ENCODE data around the gene CCDC91.

Gene CCDC91

DNA sequence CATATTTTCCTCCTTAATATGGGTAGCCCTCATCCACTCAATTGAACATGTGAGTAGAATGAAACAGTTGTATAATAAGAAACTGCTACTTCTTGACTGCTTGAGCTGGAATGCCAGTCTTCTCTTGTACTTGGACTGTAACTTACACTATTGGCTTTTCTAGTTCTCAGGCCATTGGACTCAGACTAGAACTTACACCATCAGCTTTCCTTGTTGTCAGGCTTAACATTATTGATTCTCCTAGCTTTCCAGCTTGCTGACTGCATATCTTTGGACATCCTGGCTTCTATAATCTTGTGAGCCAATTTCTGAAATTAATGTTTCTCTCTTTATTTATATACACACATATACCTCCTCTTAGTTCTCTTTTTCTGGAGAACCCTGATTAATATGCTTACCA lies 24.8 kb downstream of the CCDC91 start:
- Histone ChIP-seq H3K79me1 (ENCODE audit: low read length) (no peaks in the 10 kb centered on the region), H3K4me2 (ENCODE audit: low read length) (no peak overlapping the region), H2BK5ac (ENCODE audit: low read depth, low read length, poor library complexity) (no peak overlapping the region), H3K14ac (ENCODE audit: low read length) (no peak overlapping the region), H2AFZ (ENCODE audit: insufficient read depth, low read length, poor library complexity) (no peak overlapping the region), H3K36me3 (ENCODE audit: control insufficient read depth in 1 of 2, insufficient read depth in 2 of 2, low read length in 2 of 2) (peaks cover 1 to 2% of the 10 kb centered on the region in 2 experiments), H4K91ac (ENCODE audit: low read depth, low read length) (no peak overlapping the region), H3K4me1 (ENCODE audit: control insufficient read depth in 1 of 2, insufficient read depth in 2 of 2, low read length in 2 of 2) (no peaks in the 10 kb centered on the region), H2BK120ac (ENCODE audit: insufficient read depth, low read length, poor library complexity) (no peak overlapping the region), H3K23ac (ENCODE audit: low read length) (no peak overlapping the region), H3K18ac (ENCODE audit: low read length) (no peak overlapping the region), H3K9ac (ENCODE audit: low read length) (no peak overlapping the region), H3K4ac (ENCODE audit: low read depth, low read length) (no peak overlapping the region), H2BK12ac (ENCODE audit: low read length) (no peak overlapping the region), H4K8ac (ENCODE audit: low read depth, low read length) (no peak overlapping the region), H4K12ac (ENCODE audit: low read depth, low read length) (no peak overlapping the region), H3K4me3 (ENCODE audit: low read depth, low read length) (no peak overlapping the region), H3K9me3 (ENCODE audit: insufficient read depth, low read depth, low read length) (no peaks in the 10 kb centered on the region), H3K27ac (ENCODE audit: low read depth, low read length) (no peak overlapping the region), H3K27me3 (ENCODE audit: insufficient read depth, low read length) (no peaks in the 10 kb centered on the region), H2AK5ac (ENCODE audit: low read length) (no peak overlapping the region), H3K79me2 (ENCODE audit: control insufficient read depth, insufficient read depth, low read length, poor library complexity) (no peaks in the 10 kb centered on the region)
- no peak for DNase-seq

DNA sequence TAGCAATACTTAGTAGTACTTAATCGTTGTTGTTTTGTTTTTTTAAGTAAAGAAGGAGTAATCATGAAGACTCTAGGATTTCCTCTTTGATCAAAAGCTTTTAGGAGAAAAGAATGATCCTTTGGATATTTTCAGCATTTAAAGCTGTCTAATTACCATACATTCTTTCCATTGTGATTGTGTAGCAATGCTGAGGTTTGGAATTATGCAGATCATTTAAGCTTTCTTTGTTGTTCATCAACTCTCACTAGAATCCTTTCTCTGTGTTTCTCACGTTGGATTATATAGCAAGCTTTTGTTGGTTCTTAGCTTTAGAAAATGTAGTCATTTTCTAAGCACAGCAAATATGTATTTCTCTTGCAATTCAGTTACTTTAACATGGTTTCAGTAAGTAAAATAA lies 25.8 kb downstream of the CCDC91 start:
- no peak overlapping the region for H3K23ac ChIP-seq (ENCODE audit: low read length)
- H3K4ac ChIP-seq (ENCODE audit: low read depth, low read length) = no peak overlapping the region
- no peak overlapping the region for H3K14ac ChIP-seq (ENCODE audit: low read length)
- WGBS (ENCODE audit: extremely low coverage, insufficient coverage, insufficient read length) = no CpG with 5 or more reads among the region's 2 CpGs
- no peak overlapping the region for H4K8ac ChIP-seq (ENCODE audit: low read depth, low read length)
- H3K9ac ChIP-seq (ENCODE audit: low read length) = no peak overlapping the region
- H3K9me3 ChIP-seq (ENCODE audit: insufficient read depth, low read depth, low read length) = no peaks in the 10 kb centered on the region
- no peak for DNase-seq
- H3K79me1 ChIP-seq (ENCODE audit: low read length) = no peaks in the 10 kb centered on the region
- H2BK120ac ChIP-seq (ENCODE audit: insufficient read depth, low read length, poor library complexity) = no peak overlapping the region
- H4K91ac ChIP-seq (ENCODE audit: low read depth, low read length) = no peak overlapping the region
- H3K4me2 ChIP-seq (ENCODE audit: low read length) = no peak overlapping the region
- no peak overlapping the region for H2BK12ac ChIP-seq (ENCODE audit: low read length)
- peaks cover 1 to 2% of the 10 kb centered on the region in 2 experiments for H3K36me3 ChIP-seq (ENCODE audit: control insufficient read depth in 1 of 2, insufficient read depth in 2 of 2, low read length in 2 of 2)
- H3K4me1 ChIP-seq (ENCODE audit: control insufficient read depth in 1 of 2, insufficient read depth in 2 of 2, low read length in 2 of 2) = no peaks in the 10 kb centered on the region
- no peaks in the 10 kb centered on the region for H3K27me3 ChIP-seq (ENCODE audit: insufficient read depth, low read length)
- no peaks in the 10 kb centered on the region for H3K79me2 ChIP-seq (ENCODE audit: control insufficient read depth, insufficient read depth, low read length, poor library complexity)
- no peak overlapping the region for H2BK5ac ChIP-seq (ENCODE audit: low read depth, low read length, poor library complexity)
- H2AFZ ChIP-seq (ENCODE audit: insufficient read depth, low read length, poor library complexity) = no peak overlapping the region
- H3K18ac ChIP-seq (ENCODE audit: low read length) = no peak overlapping the region
- H3K4me3 ChIP-seq (ENCODE audit: low read depth, low read length) = no peak overlapping the region
- no peak overlapping the region for H3K27ac ChIP-seq (ENCODE audit: low read depth, low read length)
- H2AK5ac ChIP-seq (ENCODE audit: low read length) = no peak overlapping the region
- no peak overlapping the region for H4K12ac ChIP-seq (ENCODE audit: low read depth, low read length)

DNA sequence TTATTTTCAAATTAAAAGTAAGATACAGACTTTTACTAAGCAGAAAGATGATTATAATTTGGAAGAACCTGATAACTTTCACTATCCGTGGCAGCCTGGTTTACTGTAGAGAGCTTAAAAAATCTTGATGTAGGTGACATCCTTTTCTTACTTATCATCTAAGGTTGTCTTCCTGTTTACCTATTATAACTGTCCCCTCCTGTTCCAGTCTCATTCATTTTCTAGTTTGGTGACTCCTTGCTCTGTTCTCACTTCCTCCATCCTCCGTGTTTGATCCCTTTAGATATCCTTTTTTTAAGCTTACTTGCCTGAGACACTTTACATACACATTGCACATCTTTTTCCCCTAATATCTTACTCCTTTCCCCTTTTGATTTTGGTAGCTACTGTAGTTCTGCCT lies 27.5 kb downstream of the CCDC91 start:
- no peaks in the 10 kb centered on the region for H3K36me3 ChIP-seq (ENCODE audit: control insufficient read depth in 1 of 2, insufficient read depth in 2 of 2, low read length in 2 of 2)
- H4K12ac ChIP-seq (ENCODE audit: low read depth, low read length) = no peak overlapping the region
- H3K18ac ChIP-seq (ENCODE audit: low read length) = no peak overlapping the region
- H4K91ac ChIP-seq (ENCODE audit: low read depth, low read length) = no peak overlapping the region
- H2BK5ac ChIP-seq (ENCODE audit: low read depth, low read length, poor library complexity) = no peak overlapping the region
- no CpG with 5 or more reads among the region's 2 CpGs for WGBS (ENCODE audit: extremely low coverage, insufficient coverage, insufficient read length)
- H3K4ac ChIP-seq (ENCODE audit: low read depth, low read length) = no peak overlapping the region
- H3K4me1 ChIP-seq (ENCODE audit: control insufficient read depth in 1 of 2, insufficient read depth in 2 of 2, low read length in 2 of 2) = no peaks in the 10 kb centered on the region
- H3K23ac ChIP-seq (ENCODE audit: low read length) = no peak overlapping the region
- H2BK12ac ChIP-seq (ENCODE audit: low read length) = no peak overlapping the region
- no peak overlapping the region for H3K4me3 ChIP-seq (ENCODE audit: low read depth, low read length)
- H3K14ac ChIP-seq (ENCODE audit: low read length) = no peak overlapping the region
- H4K8ac ChIP-seq (ENCODE audit: low read depth, low read length) = no peak overlapping the region
- H3K9ac ChIP-seq (ENCODE audit: low read length) = no peak overlapping the region
- H2AFZ ChIP-seq (ENCODE audit: insufficient read depth, low read length, poor library complexity) = no peak overlapping the region
- DNase-seq = no peak
- no peaks in the 10 kb centered on the region for H3K79me1 ChIP-seq (ENCODE audit: low read length)
- no peaks in the 10 kb centered on the region for H3K9me3 ChIP-seq (ENCODE audit: insufficient read depth, low read depth, low read length)
- H2AK5ac ChIP-seq (ENCODE audit: low read length) = no peak overlapping the region
- no peak overlapping the region for H2BK120ac ChIP-seq (ENCODE audit: insufficient read depth, low read length, poor library complexity)
- H3K79me2 ChIP-seq (ENCODE audit: control insufficient read depth, insufficient read depth, low read length, poor library complexity) = no peaks in the 10 kb centered on the region
- H3K27me3 ChIP-seq (ENCODE audit: insufficient read depth, low read length) = no peaks in the 10 kb centered on the region
- H3K27ac ChIP-seq (ENCODE audit: low read depth, low read length) = no peak overlapping the region
- no peak overlapping the region for H3K4me2 ChIP-seq (ENCODE audit: low read length)

DNA sequence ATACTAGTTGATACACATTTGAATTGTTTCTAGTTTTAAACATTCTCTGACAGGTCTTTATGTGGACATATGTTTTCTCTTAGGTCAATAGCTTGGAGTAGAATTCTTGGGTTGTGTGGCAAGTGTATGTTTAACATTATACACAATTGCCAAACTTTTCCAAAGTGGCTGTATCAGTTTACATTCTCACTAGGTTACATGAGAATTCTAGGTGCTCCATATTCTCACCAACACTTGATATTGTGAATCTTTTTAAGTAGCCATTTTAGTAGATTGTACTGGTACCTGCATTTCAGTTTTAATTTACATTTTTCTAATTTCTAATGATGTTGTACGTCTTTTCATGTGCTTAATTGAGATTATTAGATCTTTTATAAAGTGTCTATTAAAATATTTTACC lies 28.6 kb downstream of the CCDC91 start:
- Histone ChIP-seq H3K9me3 (ENCODE audit: insufficient read depth, low read depth, low read length) (no peaks in the 10 kb centered on the region), H3K27me3 (ENCODE audit: insufficient read depth, low read length) (no peaks in the 10 kb centered on the region), H3K23ac (ENCODE audit: low read length) (no peak overlapping the region), H2BK5ac (ENCODE audit: low read depth, low read length, poor library complexity) (no peak overlapping the region), H3K27ac (ENCODE audit: low read depth, low read length) (no peak overlapping the region), H3K36me3 (ENCODE audit: control insufficient read depth in 1 of 2, insufficient read depth in 2 of 2, low read length in 2 of 2) (no peaks in the 10 kb centered on the region), H3K4me2 (ENCODE audit: low read length) (no peak overlapping the region), H2BK120ac (ENCODE audit: insufficient read depth, low read length, poor library complexity) (no peak overlapping the region), H2AK5ac (ENCODE audit: low read length) (no peak overlapping the region), H2AFZ (ENCODE audit: insufficient read depth, low read length, poor library complexity) (no peak overlapping the region), H3K9ac (ENCODE audit: low read length) (no peak overlapping the region), H4K91ac (ENCODE audit: low read depth, low read length) (no peak overlapping the region), H3K4me3 (ENCODE audit: low read depth, low read length) (no peak overlapping the region), H3K14ac (ENCODE audit: low read length) (no peak overlapping the region), H2BK12ac (ENCODE audit: low read length) (no peak overlapping the region), H3K79me1 (ENCODE audit: low read length) (no peaks in the 10 kb centered on the region), H3K18ac (ENCODE audit: low read length) (no peak overlapping the region), H4K8ac (ENCODE audit: low read depth, low read length) (no peak overlapping the region), H3K4me1 (ENCODE audit: control insufficient read depth in 1 of 2, insufficient read depth in 2 of 2, low read length in 2 of 2) (no peaks in the 10 kb centered on the region), H3K79me2 (ENCODE audit: control insufficient read depth, insufficient read depth, low read length, poor library complexity) (no peaks in the 10 kb centered on the region), H3K4ac (ENCODE audit: low read depth, low read length) (no peak overlapping the region), H4K12ac (ENCODE audit: low read depth, low read length) (no peak overlapping the region)
- no peak for DNase-seq
- WGBS (ENCODE audit: extremely low coverage, insufficient coverage, insufficient read length) = no CpG with 5 or more reads among the region's 1 CpG

DNA sequence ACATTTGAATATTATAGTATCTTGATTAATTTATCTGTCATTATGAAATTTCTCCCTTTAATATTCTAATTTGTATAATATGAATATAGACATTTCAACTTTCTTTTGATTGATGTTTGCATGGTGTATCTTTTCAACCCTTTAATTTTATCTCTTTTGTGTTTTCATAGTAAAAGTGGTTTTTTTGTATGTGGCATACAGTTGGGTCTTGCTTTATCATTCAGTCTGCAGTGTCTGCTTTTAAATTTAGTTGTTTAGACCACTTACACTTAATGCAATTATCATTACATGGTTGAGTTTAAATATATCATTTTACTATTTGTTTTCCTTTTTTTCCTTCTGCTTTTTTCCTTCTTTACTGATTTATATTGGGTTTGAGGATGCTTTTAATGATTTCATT lies 29.6 kb downstream of the CCDC91 start:
- no peaks in the 10 kb centered on the region for H3K36me3 ChIP-seq (ENCODE audit: control insufficient read depth in 1 of 2, insufficient read depth in 2 of 2, low read length in 2 of 2)
- no peak overlapping the region for H3K9ac ChIP-seq (ENCODE audit: low read length)
- H2AFZ ChIP-seq (ENCODE audit: insufficient read depth, low read length, poor library complexity) = no peak overlapping the region
- no peak overlapping the region for H3K27ac ChIP-seq (ENCODE audit: low read depth, low read length)
- H3K4me3 ChIP-seq (ENCODE audit: low read depth, low read length) = no peak overlapping the region
- no peaks in the 10 kb centered on the region for H3K9me3 ChIP-seq (ENCODE audit: insufficient read depth, low read depth, low read length)
- H4K91ac ChIP-seq (ENCODE audit: low read depth, low read length) = no peak overlapping the region
- H3K79me1 ChIP-seq (ENCODE audit: low read length) = no peaks in the 10 kb centered on the region
- H2BK12ac ChIP-seq (ENCODE audit: low read length) = no peak overlapping the region
- DNase-seq = no peak
- H3K27me3 ChIP-seq (ENCODE audit: insufficient read depth, low read length) = no peaks in the 10 kb centered on the region
- no peak overlapping the region for H2BK5ac ChIP-seq (ENCODE audit: low read depth, low read length, poor library complexity)
- no peak overlapping the region for H3K23ac ChIP-seq (ENCODE audit: low read length)
- H3K18ac ChIP-seq (ENCODE audit: low read length) = no peak overlapping the region
- H3K79me2 ChIP-seq (ENCODE audit: control insufficient read depth, insufficient read depth, low read length, poor library complexity) = no peaks in the 10 kb centered on the region
- H2AK5ac ChIP-seq (ENCODE audit: low read length) = no peak overlapping the region
- no peak overlapping the region for H2BK120ac ChIP-seq (ENCODE audit: insufficient read depth, low read length, poor library complexity)
- no peaks in the 10 kb centered on the region for H3K4me1 ChIP-seq (ENCODE audit: control insufficient read depth in 1 of 2, insufficient read depth in 2 of 2, low read length in 2 of 2)
- H3K4ac ChIP-seq (ENCODE audit: low read depth, low read length) = no peak overlapping the region
- no peak overlapping the region for H3K14ac ChIP-seq (ENCODE audit: low read length)
- no peak overlapping the region for H4K12ac ChIP-seq (ENCODE audit: low read depth, low read length)
- no peak overlapping the region for H4K8ac ChIP-seq (ENCODE audit: low read depth, low read length)
- H3K4me2 ChIP-seq (ENCODE audit: low read length) = no peak overlapping the region

All from trophoblast cell (in vitro differentiated cells and primary cell).